Calu3 (cell line): ENCODE results near the gene DLG2. TPM values are rescaled to one million over a fixed set of nuclear protein-coding genes. Genes with fewer than 3 reads are reported as not detected.

Experiments used
- BruUV-seq: library from RNA; stranded (reverse); fragments of 400-500 nt; replicated peaks from 2 replicates; lab custom pipeline; 2021; lab: Mats Ljungman, UMichigan
- CTCF ChIA-PET: fragments of 300-600 bp; sonication (Branson Sonifier 250); formaldehyde crosslinking; loops from one replicate; lab custom pipeline; 2022; ENCODE audit warnings: antibody characterized with exemption; lab: Charles Lee
- DNase-seq: peaks from one replicate; pipeline ENCODE4 v3.0.0; 2022
- H3K27ac Mint-ChIP-seq: one replicate; pipeline ENCODE4 v1.8.0; 2022; ENCODE audit warnings: mixed read lengths; ENCODE audit not compliant: unreplicated experiment
- H3K27me3 Mint-ChIP-seq: one replicate; pipeline ENCODE4 v1.8.0; 2022; ENCODE audit warnings: mixed read lengths; ENCODE audit not compliant: unreplicated experiment
- H3K36me3 Mint-ChIP-seq: one replicate; pipeline ENCODE4 v1.8.0; 2022; ENCODE audit warnings: mild to moderate bottlenecking, moderate library complexity, mixed read lengths; ENCODE audit not compliant: insufficient read depth, unreplicated experiment
- H3K4me1 Mint-ChIP-seq: one replicate; pipeline ENCODE4 v1.8.0; 2022; ENCODE audit warnings: mild to moderate bottlenecking, low read depth, mixed read lengths; ENCODE audit not compliant: unreplicated experiment
- H3K4me3 Mint-ChIP-seq: one replicate; pipeline ENCODE4 v1.8.0; 2022; ENCODE audit warnings: mild to moderate bottlenecking, low read depth, moderate library complexity, mixed read lengths; ENCODE audit not compliant: unreplicated experiment
- H3K9me3 Mint-ChIP-seq: one replicate; pipeline ENCODE4 v1.8.0; 2022; ENCODE audit warnings: low read depth, mixed read lengths; ENCODE audit not compliant: unreplicated experiment
- CTCF ChIP-seq: fragments of 200-600 bp; IDR thresholded peaks from one replicate; pipeline ENCODE4 v1.8.0; 2022; ENCODE audit warnings: antibody characterized with exemption; ENCODE audit not compliant: unreplicated experiment
- intact Hi-C: fragments of 100-400 bp; cut with micrococcal nuclease; formaldehyde crosslinking; loops from one replicate; pipeline ENCODE4 v1.10.0; 2022; ENCODE audit not compliant: unreplicated experiment
- total RNA-seq: library from RNA; stranded (reverse); gene quantifications from 2 replicates; pipeline ENCODE4 v1.2.3, GENCODE V29; 2022

DLG2 gene
- total RNA-seq, 1 experiment from 2014 or later = 0.71 TPM

DNA sequence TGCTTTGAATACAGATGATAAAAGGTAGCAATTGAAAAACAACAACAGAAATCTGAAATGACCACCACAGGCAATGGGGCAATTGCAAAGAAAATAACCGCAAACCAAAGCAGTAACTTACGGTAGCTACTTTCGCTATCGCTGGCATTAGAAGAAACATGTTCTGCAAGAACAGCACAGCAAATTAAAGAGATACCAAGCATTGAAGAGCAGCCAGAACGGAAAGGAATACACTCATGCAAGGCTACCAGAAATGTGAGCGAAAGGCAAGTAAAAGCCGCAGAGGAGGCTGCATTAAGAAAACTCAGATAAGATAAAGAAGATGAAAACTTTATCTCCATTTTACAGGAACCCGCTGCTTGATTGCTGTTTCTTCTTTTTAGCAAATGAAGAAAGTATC is 2146.9 kb downstream of the DLG2 start:
- H3K27me3 Mint-ChIP-seq = peaks cover 25% of the 10 kb centered on the region
- no peak overlapping the region for H3K27ac Mint-ChIP-seq
- no TSS peak for BruUV-seq
- no peaks in the 10 kb centered on the region for H3K4me1 Mint-ChIP-seq
- TF ChIP-seq CTCF = no peak
- CTCF ChIA-PET = no interaction called here
- no peak for DNase-seq
- intact Hi-C loops = no loop called here
- no peaks in the 10 kb centered on the region for H3K36me3 Mint-ChIP-seq
- H3K9me3 Mint-ChIP-seq = peaks cover 2% of the 10 kb centered on the region
- H3K4me3 Mint-ChIP-seq = no peak overlapping the region

GRCh38 chr11:83477772-83478171 is 2149.4 kb downstream of the DLG2 start:
- no peaks in the 10 kb centered on the region for H3K4me1 Mint-ChIP-seq
- H3K27me3 Mint-ChIP-seq = peaks cover 25% of the 10 kb centered on the region
- no TSS peak for BruUV-seq
- CTCF ChIA-PET = no interaction called here
- no peaks in the 10 kb centered on the region for H3K36me3 Mint-ChIP-seq
- H3K9me3 Mint-ChIP-seq = peaks cover 2% of the 10 kb centered on the region
- DNase-seq = no peak
- H3K4me3 Mint-ChIP-seq = no peak overlapping the region
- no peak for TF ChIP-seq CTCF
- intact Hi-C loops = no loop called here
- no peak overlapping the region for H3K27ac Mint-ChIP-seq

- no peaks in the 10 kb centered on the region for H3K36me3 Mint-ChIP-seq
- CTCF ChIA-PET = no interaction called here
- peaks cover 2% of the 10 kb centered on the region for H3K9me3 Mint-ChIP-seq
- H3K4me3 Mint-ChIP-seq = no peak overlapping the region
- intact Hi-C loops = no loop called here
- DNase-seq = no peak
- no peak overlapping the region for H3K27ac Mint-ChIP-seq
- no peaks in the 10 kb centered on the region for H3K4me1 Mint-ChIP-seq
- no peak for TF ChIP-seq CTCF
- BruUV-seq = no TSS peak
- peaks cover 25% of the 10 kb centered on the region for H3K27me3 Mint-ChIP-seq
These were observed 2151.4 kb downstream of the DLG2 start for GRCh38 chr11:83475760-83476159.

DNA sequence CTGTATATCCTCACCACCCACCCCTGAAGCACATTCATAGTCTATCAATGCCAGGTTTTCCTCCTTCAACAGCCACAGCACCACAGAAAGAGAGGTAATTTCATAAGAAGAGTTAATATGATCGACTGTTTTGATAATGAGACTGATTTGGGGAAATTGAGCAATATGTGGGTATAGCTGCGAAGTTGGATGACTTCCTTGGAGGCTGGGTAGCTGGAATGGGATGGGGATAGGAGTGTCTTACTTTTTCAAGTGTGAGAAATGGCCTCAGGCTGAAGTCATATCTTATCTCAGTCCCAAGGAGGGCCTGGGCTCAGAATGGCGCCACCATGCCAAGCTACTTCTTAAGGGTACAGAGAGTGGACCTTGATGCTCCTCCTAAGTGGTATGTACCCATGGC is 2153.4 kb downstream of the DLG2 start:
- Mint-ChIP-seq H3K27ac (no peak overlapping the region), H3K36me3 (no peaks in the 10 kb centered on the region), H3K4me3 (no peak overlapping the region), H3K27me3 (peaks cover 15% of the 10 kb centered on the region), H3K9me3 (no peaks in the 10 kb centered on the region), H3K4me1 (no peaks in the 10 kb centered on the region)
- no peak for DNase-seq
- CTCF ChIA-PET = no interaction called here
- intact Hi-C loops = no loop called here
- TF ChIP-seq CTCF = no peak
- no TSS peak for BruUV-seq

GRCh38 chr11:83472806-83473205 is 2154.3 kb downstream of the DLG2 start:
- CTCF ChIA-PET = no interaction called here
- no peaks in the 10 kb centered on the region for H3K9me3 Mint-ChIP-seq
- DNase-seq = no peak
- intact Hi-C loops = no loop called here
- BruUV-seq = no TSS peak
- no peaks in the 10 kb centered on the region for H3K4me1 Mint-ChIP-seq
- no peak overlapping the region for H3K27ac Mint-ChIP-seq
- H3K36me3 Mint-ChIP-seq = no peaks in the 10 kb centered on the region
- H3K4me3 Mint-ChIP-seq = no peak overlapping the region
- no peak for TF ChIP-seq CTCF
- H3K27me3 Mint-ChIP-seq = peaks cover 6% of the 10 kb centered on the region
